ENCODE data around the gene FAM222B. TPM values are rescaled to one million over a fixed set of nuclear protein-coding genes. Genes with fewer than 3 reads are reported as not detected.

The FAM222B gene
- total and polyA plus RNA-seq, 9 of the 15 experiments (the other 6 are each of a cell fraction or from before 2014, with no cell fraction given) = 4.0 to 34.6 (median 7.5) TPM

DNA sequence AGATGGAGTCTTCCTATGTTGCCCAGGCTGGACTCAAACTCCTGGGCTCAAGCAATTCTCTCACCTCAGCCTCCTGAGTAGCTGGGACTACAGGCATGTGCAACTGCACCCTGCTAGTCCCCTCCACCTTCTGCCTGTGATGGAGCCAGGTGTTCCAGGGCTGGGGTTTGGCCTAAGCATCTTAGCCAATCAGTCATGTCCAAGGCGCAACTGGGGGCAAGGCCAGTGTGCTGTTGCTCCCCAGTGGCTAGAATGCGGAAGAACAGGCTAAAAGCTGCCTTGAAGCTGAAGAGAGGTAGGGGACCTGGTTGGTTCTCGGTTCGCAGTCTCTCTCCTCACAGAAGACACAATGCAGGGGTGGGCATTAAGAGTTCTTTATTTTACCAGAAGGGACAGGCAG is 36.4 kb upstream of the FAM222B start (continued):
- TF ChIP-seq ZNF785 (CRISPR knock-in tag; IDR thresholded peaks at IDR 0.05) (no peak), HMBOX1 (IDR thresholded peaks at IDR 0.05) (no peak), RB1 (IDR thresholded peaks at IDR 0.05; ENCODE audit: low read depth) (peak; percentile 61), TEAD2 (tag; IDR thresholded peaks at IDR 0.05) (peak; percentile 92), CBFB (CRISPR knock-in tag; IDR thresholded peaks at IDR 0.05) (no peak), DPF2 (IDR thresholded peaks at IDR 0.05) (0 out of 2 replicates have a peak, but pooled peaks have one; percentile 16), SLC30A9 (CRISPR knock-in tag; IDR thresholded peaks at IDR 0.05) (no peak), ARID2 (IDR thresholded peaks at IDR 0.05) (peak; percentile 84), CTCF (IDR thresholded peaks at IDR 0.05 in 2 of 3, conservative IDR thresholded peaks at IDR 0.05 in 1 of 3; ENCODE audit: insufficient read depth in 2 of 3, low read depth in 1 of 3, low read length in 3 of 3) (peak; percentile 77 to 91 (median 88)), DMBX1 (CRISPR knock-in tag; IDR thresholded peaks at IDR 0.05; ENCODE audit: borderline replicate concordance) (peak; percentile 58; the same call in 1 of the 2 replicates), SMARCA5 (IDR thresholded peaks at IDR 0.05) (no peak)
- TF ChIP-seq, protein P1, sequence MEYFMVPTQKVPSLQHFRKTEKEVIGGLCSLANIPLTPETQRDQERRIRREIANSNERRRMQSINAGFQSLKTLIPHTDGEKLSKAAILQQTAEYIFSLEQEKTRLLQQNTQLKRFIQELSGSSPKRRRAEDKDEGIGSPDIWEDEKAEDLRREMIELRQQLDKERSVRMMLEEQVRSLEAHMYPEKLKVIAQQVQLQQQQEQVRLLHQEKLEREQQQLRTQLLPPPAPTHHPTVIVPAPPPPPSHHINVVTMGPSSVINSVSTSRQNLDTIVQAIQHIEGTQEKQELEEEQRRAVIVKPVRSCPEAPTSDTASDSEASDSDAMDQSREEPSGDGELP (CRISPR knock-in tag; IDR thresholded peaks at IDR 0.05; ENCODE audit: borderline replicate concordance) = peak; percentile 49; the same call in 1 of the 2 replicates
- TF ChIP-seq, protein P2, sequence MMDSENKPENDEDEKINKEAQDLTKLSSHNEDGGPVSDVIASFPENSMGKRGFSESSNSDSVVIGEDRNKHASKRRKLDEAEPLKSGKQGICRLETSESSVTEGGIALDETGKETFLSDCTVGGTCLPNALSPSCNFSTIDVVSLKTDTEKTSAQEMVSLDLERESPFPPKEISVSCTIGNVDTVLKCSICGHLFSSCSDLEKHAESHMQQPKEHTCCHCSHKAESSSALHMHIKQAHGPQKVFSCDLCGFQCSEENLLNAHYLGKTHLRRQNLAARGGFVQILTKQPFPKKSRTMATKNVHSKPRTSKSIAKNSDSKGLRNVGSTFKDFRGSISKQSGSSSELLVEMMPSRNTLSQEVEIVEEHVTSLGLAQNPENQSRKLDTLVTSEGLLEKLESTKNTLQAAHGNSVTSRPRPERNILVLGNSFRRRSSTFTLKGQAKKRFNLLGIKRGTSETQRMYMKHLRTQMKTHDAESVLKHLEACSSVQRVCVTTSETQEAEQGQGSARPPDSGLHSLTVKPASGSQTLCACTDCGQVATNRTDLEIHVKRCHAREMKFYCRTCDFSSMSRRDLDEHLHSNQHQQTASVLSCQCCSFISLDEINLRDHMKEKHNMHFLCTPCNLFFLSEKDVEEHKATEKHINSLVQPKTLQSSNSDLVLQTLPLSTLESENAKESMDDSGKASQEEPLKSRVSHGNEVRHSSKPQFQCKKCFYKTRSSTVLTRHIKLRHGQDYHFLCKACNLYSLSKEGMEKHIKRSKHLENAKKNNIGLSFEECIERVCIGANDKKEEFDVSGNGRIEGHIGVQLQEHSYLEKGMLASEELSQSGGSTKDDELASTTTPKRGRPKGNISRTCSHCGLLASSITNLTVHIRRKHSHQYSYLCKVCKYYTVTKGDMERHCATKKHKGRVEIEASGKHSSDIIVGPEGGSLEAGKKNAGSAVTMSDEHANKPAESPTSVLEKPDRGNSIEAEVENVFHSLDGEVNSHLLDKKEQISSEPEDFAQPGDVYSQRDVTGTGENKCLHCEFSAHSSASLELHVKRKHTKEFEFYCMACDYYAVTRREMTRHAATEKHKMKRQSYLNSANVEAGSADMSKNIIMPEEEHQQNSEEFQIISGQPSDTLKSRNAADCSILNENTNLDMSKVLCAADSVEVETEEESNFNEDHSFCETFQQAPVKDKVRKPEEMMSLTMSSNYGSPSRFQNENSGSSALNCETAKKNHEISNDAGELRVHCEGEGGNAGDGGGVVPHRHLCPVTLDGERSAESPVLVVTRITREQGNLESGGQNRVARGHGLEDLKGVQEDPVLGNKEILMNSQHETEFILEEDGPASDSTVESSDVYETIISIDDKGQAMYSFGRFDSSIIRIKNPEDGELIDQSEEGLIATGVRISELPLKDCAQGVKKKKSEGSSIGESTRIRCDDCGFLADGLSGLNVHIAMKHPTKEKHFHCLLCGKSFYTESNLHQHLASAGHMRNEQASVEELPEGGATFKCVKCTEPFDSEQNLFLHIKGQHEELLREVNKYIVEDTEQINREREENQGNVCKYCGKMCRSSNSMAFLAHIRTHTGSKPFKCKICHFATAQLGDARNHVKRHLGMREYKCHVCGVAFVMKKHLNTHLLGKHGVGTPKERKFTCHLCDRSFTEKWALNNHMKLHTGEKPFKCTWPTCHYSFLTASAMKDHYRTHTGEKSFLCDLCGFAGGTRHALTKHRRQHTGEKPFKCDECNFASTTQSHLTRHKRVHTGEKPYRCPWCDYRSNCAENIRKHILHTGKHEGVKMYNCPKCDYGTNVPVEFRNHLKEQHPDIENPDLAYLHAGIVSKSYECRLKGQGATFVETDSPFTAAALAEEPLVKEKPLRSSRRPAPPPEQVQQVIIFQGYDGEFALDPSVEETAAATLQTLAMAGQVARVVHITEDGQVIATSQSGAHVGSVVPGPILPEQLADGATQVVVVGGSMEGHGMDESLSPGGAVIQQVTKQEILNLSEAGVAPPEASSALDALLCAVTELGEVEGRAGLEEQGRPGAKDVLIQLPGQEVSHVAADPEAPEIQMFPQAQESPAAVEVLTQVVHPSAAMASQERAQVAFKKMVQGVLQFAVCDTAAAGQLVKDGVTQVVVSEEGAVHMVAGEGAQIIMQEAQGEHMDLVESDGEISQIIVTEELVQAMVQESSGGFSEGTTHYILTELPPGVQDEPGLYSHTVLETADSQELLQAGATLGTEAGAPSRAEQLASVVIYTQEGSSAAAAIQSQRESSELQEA (IDR thresholded peaks at IDR 0.05; ENCODE audit: low read depth) = no peak
- TF ChIP-seq, protein P3, sequence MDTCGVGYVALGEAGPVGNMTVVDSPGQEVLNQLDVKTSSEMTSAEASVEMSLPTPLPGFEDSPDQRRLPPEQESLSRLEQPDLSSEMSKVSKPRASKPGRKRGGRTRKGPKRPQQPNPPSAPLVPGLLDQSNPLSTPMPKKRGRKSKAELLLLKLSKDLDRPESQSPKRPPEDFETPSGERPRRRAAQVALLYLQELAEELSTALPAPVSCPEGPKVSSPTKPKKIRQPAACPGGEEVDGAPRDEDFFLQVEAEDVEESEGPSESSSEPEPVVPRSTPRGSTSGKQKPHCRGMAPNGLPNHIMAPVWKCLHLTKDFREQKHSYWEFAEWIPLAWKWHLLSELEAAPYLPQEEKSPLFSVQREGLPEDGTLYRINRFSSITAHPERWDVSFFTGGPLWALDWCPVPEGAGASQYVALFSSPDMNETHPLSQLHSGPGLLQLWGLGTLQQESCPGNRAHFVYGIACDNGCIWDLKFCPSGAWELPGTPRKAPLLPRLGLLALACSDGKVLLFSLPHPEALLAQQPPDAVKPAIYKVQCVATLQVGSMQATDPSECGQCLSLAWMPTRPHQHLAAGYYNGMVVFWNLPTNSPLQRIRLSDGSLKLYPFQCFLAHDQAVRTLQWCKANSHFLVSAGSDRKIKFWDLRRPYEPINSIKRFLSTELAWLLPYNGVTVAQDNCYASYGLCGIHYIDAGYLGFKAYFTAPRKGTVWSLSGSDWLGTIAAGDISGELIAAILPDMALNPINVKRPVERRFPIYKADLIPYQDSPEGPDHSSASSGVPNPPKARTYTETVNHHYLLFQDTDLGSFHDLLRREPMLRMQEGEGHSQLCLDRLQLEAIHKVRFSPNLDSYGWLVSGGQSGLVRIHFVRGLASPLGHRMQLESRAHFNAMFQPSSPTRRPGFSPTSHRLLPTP (IDR thresholded peaks at IDR 0.05; ENCODE audit: borderline replicate concordance, extremely low read depth, insufficient read length) = no peak

Data from K562 (cell line).